ENCODE measurements around the gene GTPBP1. TPM values are rescaled to one million over a fixed set of nuclear protein-coding genes. Genes with fewer than 3 reads are reported as not detected.

Gene GTPBP1
- total and polyA plus RNA-seq, 2 of the 4 experiments (the other 2 are of a cell fraction), result 12.4 to 29.5 TPM

DNA sequence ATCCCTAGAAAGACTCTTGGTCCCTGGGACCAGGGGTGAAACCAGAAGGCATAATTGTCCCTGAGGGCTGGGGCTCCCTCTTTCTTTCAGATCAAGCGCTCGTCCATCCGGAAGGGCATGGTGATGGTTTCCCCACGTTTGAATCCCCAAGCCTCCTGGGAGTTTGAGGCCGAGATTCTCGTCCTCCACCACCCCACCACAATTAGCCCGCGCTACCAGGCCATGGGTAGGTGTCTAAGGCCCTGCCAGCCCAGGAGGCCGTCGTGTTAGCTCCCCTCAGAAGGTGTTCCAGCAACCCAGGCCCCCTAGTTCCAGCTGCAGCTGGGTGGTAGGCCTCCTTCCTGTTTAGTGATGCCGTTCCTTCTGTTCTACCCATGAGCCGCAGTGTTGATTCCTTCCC is 21.4 kb downstream of the GTPBP1 start:
- H3K4me2 ChIP-seq (ENCODE audit: low read depth, low read length), result no peak overlapping the region
- intact Hi-C loops (cut with micrococcal nuclease) (no loop called here), in situ Hi-C loops (cut with MboI; ENCODE audit: low sequenced_read_pairs) (no loop called here), dilution Hi-C loops (cut with HindIII; ENCODE audit: low sequenced_read_pairs, unreplicated experiment) (no loop called here)
- 100% methylated on average over 4 of the region's 12 CpGs; no CpG with 5 or more reads in 1 of the 2 experiments for WGBS, 2 experiments (ENCODE audit: extremely low coverage in 2 of 2, insufficient read length in 1 of 2)
- no peak overlapping the region for H3K9ac ChIP-seq (ENCODE audit: low read depth, low read length)
- no peak overlapping the region for H4K8ac ChIP-seq (ENCODE audit: low read depth in 2 of 2, low read length in 2 of 2)
- H4K5ac ChIP-seq (ENCODE audit: low read depth, low read length), result no peak overlapping the region
- peaks cover 86% of the 10 kb centered on the region for H3K36me3 ChIP-seq (ENCODE audit: control insufficient read depth, insufficient read depth, low read length)
- POLR2A ChIA-PET (ENCODE audit: unreplicated experiment), result no interaction called here
- H3K27ac ChIP-seq (ENCODE audit: insufficient read depth, low read length), result no peak overlapping the region
- H3K18ac ChIP-seq (ENCODE audit: low read depth, low read length), result no peak overlapping the region
- TF ChIP-seq MAFK (IDR thresholded peaks at IDR 0.05; ENCODE audit: low read depth, low read length) (no peak), NFE2L2 (IDR thresholded peaks at IDR 0.05; ENCODE audit: low read depth, low read length) (no peak), CEBPB (IDR thresholded peaks at IDR 0.05; ENCODE audit: low read depth, low read length) (no peak), CHD1 (IDR thresholded peaks at IDR 0.05; ENCODE audit: low read depth, low read length) (no peak), RCOR1 (IDR thresholded peaks at IDR 0.05; ENCODE audit: insufficient replicate concordance, low read length) (no peak), FOS (IDR thresholded peaks at IDR 0.05; ENCODE audit: low read depth, low read length) (no peak), POLR2A (IDR thresholded peaks at IDR 0.05; ENCODE audit: low read depth, low read length) (no peak), BHLHE40 (IDR thresholded peaks at IDR 0.05; ENCODE audit: low read depth, low read length) (no peak), MAZ (IDR thresholded peaks at IDR 0.05; ENCODE audit: borderline replicate concordance, low read depth, low read length) (no peak), MXI1 (IDR thresholded peaks at IDR 0.05; ENCODE audit: borderline replicate concordance, low read depth, low read length) (no peak), RAD21 (IDR thresholded peaks at IDR 0.05; ENCODE audit: low read length) (no peak), SMC3 (IDR thresholded peaks at IDR 0.05; ENCODE audit: low read depth, low read length) (no peak)
- TF ChIP-seq, protein P1, sequence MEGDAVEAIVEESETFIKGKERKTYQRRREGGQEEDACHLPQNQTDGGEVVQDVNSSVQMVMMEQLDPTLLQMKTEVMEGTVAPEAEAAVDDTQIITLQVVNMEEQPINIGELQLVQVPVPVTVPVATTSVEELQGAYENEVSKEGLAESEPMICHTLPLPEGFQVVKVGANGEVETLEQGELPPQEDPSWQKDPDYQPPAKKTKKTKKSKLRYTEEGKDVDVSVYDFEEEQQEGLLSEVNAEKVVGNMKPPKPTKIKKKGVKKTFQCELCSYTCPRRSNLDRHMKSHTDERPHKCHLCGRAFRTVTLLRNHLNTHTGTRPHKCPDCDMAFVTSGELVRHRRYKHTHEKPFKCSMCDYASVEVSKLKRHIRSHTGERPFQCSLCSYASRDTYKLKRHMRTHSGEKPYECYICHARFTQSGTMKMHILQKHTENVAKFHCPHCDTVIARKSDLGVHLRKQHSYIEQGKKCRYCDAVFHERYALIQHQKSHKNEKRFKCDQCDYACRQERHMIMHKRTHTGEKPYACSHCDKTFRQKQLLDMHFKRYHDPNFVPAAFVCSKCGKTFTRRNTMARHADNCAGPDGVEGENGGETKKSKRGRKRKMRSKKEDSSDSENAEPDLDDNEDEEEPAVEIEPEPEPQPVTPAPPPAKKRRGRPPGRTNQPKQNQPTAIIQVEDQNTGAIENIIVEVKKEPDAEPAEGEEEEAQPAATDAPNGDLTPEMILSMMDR (conservative IDR thresholded peaks at IDR 0.05; ENCODE audit: low read depth, low read length), result no peak
- TF ChIP-seq, protein P2, sequence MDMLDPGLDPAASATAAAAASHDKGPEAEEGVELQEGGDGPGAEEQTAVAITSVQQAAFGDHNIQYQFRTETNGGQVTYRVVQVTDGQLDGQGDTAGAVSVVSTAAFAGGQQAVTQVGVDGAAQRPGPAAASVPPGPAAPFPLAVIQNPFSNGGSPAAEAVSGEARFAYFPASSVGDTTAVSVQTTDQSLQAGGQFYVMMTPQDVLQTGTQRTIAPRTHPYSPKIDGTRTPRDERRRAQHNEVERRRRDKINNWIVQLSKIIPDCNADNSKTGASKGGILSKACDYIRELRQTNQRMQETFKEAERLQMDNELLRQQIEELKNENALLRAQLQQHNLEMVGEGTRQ (IDR thresholded peaks at IDR 0.05; ENCODE audit: low read depth, low read length), result no peak
- TF ChIP-seq, protein P3, sequence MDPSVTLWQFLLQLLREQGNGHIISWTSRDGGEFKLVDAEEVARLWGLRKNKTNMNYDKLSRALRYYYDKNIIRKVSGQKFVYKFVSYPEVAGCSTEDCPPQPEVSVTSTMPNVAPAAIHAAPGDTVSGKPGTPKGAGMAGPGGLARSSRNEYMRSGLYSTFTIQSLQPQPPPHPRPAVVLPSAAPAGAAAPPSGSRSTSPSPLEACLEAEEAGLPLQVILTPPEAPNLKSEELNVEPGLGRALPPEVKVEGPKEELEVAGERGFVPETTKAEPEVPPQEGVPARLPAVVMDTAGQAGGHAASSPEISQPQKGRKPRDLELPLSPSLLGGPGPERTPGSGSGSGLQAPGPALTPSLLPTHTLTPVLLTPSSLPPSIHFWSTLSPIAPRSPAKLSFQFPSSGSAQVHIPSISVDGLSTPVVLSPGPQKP (IDR thresholded peaks at IDR 0.05; ENCODE audit: borderline replicate concordance, low read depth, low read length), result no peak
- no peak overlapping the region for H2BK120ac ChIP-seq (ENCODE audit: low read depth, low read length)
- H3K79me1 ChIP-seq (ENCODE audit: low read depth in 1 of 2, low read length in 2 of 2), result peaks cover 8 to 31% of the 10 kb centered on the region in 2 experiments; a peak in 3 of 4 replicates
- H2BK5ac ChIP-seq (ENCODE audit: low read depth, low read length, poor library complexity, severe bottlenecking), result no peak overlapping the region
- H3K56ac ChIP-seq (ENCODE audit: extremely low read depth, insufficient read depth, low read length), result no peak overlapping the region
- no peak overlapping the region for H3K4me3 ChIP-seq (ENCODE audit: insufficient read depth, low read depth, low read length)
- no peak overlapping the region for H2BK15ac ChIP-seq (ENCODE audit: low read depth, low read length)
- no peak overlapping the region for H2BK20ac ChIP-seq (ENCODE audit: low read depth, low read length)
- no peaks in the 10 kb centered on the region for H3K9me3 ChIP-seq (ENCODE audit: control insufficient read depth, insufficient read depth, low read length)
- H3K4me1 ChIP-seq (ENCODE audit: control insufficient read depth, insufficient read depth, low read length), result no peaks in the 10 kb centered on the region
- ATAC-seq (ENCODE audit: low read depth), result no peak
- no peaks in the 10 kb centered on the region for H3K27me3 ChIP-seq (ENCODE audit: control insufficient read depth, insufficient read depth, low read length)
- no peaks in the 10 kb centered on the region; the same call in 1 of the 2 replicates for H4K20me1 ChIP-seq (ENCODE audit: insufficient read depth, low read length)
- no peak overlapping the region for H2AK9ac ChIP-seq (replicated peaks; ENCODE audit: low read depth, low read length, poor library complexity)
- no peak overlapping the region for H3K4ac ChIP-seq (ENCODE audit: low read depth, low read length)
- H4K91ac ChIP-seq (ENCODE audit: insufficient read depth, low read depth, low read length), result no peak overlapping the region
- BruUV-seq (replicated peaks), result no TSS peak
- DNase-seq, result no peak
- H3K23ac ChIP-seq (ENCODE audit: low read depth, low read length), result no peak overlapping the region
- H2AFZ ChIP-seq (replicated peaks; ENCODE audit: low read length, poor library complexity), result no peak overlapping the region
- CTCF ChIA-PET, result no interaction called here
- H3K14ac ChIP-seq (replicated peaks; ENCODE audit: low read depth, low read length), result no peak overlapping the region
- H2AK5ac ChIP-seq (ENCODE audit: low read depth, low read length), result no peak overlapping the region
- 0 out of 2 replicates have a peak, but pooled peaks cover 3% of the 10 kb centered on the region for H3K9me1 ChIP-seq (ENCODE audit: insufficient read depth, low read length)

All from IMR-90 (cell line).